NCI-H1417 treated with DMSO at 0.1 percent for 48 hours (cell line): ENCODE results near the gene TMEM244.
"Not testable (repeated sequence)": the region's sequence is repeated elsewhere in the genome, so short reads cannot be mapped to it uniquely, and the experiment has no call there.

Experiments
- DNase-seq: peaks from one replicate; lab custom pipeline; 2025; lab: John Stamatoyannopoulos, UW

The TMEM244 gene

DNA sequence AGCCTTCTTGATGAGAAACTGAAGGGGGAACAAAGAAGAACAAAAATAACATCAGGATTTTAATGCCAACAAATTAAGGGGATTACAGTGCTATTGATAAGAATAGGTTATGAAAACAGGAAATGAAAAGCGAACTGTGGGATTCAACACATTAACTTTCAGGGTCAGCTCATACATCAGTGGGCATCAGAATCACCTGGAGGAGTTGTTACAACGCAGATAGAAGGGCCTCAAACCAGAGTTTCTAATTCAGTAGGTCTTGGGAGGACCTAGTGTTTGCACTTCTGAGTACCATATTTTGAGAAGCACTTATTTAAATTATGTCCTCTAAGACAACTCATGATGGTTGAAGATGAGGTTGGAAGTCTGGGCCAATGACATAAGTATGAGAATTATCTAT lies 5.6 kb upstream of the TMEM244 start:
- no peak for DNase-seq

- no peak for DNase-seq
Observed at GRCh38 chr6:129866256-129866655, 5.1 kb upstream of the TMEM244 start.

GRCh38 chr6:129865013-129865412 lies 3.9 kb upstream of the TMEM244 start:
- DNase-seq, result no peak

DNA sequence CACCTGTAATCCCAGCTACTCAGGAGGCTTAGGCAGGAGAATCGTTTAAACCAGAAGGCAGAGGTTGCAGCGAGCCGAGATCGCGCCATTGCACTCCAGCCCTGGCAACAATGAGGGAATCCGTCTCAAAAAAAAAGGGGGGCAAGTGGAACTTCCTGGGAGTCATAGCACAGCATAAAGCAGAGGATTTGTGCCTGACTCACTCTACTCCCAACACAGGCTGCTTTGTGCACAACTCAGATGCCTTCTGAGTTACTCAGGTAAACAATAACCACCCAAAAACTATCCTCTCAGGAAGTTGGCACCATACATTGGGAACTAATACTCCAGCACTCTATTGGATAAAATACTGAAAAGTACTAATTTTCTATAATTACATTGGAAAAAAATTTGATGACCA lies 2.5 kb upstream of the TMEM244 start:
- no peak for DNase-seq

DNA sequence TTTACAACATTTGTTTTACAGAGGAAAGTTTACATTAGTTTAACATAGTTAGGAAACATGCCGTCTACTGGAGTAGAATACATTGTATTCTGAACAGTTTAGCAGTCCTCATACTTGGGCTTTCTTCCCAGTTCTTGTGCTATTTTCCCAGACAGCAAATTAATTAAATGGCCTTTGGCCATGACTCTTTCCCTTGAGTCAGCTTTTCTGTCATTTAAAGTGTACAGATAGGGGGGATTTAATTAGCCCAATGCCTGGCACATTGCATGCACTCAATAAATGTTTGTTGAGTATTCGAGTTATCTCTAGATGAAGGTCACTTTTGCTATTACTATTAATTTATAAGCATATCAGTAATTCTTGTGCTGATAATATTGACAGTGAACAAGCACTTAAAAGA lies 1.6 kb downstream of the TMEM244 start:
- no peak for DNase-seq

DNA sequence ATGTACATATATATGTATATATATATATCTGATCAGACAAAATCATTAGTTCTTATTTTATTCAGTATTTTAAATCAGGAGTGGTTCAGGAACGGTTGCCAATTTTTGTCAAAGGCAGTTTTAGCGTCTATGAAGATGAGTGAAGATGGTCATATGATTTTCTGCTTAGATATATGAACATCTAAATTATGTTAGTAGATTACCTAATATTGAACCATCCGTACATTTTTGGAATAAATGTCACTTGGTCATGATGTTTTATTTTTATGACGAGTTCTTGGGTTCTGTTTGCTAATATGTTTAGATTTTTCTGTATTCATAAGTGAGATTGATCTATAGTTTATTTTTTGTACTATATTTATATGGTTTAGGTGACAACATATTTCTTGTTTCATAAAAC lies 3.3 kb downstream of the TMEM244 start:
- no peak for DNase-seq

DNA sequence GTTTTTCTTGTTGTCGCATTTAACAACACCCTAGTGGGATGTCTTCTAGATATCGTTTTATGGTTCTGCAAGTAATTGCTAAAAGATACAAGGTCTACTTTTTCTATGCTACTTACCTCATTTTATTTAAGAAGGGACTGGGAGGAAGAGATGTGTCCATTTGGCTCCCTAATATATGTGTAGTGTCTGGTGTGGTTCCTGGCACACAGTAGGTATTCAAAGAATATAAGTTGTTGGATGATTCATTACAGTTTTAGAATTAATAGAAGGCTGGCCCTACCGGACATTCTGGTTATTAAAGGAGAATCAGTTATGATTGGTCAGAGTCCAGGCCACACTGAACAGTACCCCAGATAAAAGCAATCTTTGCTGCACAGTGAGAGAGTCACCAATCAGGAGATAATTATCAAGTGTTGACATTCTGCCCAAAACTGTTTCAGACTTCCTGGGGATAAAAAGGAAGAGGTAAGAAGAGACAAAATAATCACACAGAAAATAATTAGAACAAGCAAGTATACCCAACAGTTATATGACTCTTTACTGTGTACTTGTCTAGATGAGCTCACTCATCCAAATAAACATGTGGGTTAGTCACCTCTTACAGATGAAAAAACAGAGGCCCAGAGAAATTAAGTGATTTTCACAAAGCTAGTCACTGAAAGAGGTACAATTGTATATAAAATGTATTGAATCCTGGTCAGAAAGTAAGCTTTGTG lies 7.0 kb downstream of the TMEM244 start:
- DNase-seq, result no peak

GRCh38 chr6:129852257-129852858 lies 8.8 kb downstream of the TMEM244 start:
- DNase-seq, result no peak

- no peak for DNase-seq
Observed at GRCh38 chr6:129849456-129849855, 11.7 kb downstream of the TMEM244 start.

DNA sequence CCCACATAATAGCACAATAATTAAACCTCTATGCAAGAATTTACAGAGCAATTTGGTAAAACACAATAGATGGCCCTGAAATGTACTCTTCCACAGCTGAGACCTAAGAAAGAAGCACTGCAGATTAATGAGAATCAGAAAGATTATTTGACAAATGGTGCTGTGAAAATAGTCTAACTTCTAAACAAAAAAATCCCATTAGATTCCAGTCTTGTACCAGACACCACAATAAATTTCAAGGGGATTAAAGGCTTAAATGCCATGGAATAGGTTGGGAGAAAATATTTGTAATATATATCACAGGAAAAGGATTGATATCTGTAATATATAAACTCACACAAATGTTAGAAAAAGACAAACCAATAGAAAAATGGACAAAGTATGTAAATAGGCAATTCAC lies 14.4 kb downstream of the TMEM244 start:
- no peak for DNase-seq

DNA sequence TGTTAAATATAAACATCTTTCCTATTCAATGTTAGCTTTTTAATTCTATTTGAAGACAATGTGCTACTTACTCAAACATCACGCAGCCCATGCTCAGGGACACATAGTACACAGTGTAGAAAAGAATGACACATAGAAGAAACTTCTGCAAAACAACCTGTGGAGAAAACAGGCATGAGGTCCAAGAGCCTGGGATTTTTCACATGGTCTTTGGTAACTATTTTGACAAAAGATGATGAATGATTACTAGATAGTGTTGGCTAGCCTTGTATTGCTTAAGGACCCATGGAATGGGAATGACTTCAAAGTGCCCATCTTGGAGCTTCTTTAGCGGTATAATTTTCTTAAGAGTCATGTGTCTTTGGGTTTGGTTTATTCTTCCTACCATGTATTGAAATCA lies 15.4 kb downstream of the TMEM244 start:
- DNase-seq, result no peak

DNA sequence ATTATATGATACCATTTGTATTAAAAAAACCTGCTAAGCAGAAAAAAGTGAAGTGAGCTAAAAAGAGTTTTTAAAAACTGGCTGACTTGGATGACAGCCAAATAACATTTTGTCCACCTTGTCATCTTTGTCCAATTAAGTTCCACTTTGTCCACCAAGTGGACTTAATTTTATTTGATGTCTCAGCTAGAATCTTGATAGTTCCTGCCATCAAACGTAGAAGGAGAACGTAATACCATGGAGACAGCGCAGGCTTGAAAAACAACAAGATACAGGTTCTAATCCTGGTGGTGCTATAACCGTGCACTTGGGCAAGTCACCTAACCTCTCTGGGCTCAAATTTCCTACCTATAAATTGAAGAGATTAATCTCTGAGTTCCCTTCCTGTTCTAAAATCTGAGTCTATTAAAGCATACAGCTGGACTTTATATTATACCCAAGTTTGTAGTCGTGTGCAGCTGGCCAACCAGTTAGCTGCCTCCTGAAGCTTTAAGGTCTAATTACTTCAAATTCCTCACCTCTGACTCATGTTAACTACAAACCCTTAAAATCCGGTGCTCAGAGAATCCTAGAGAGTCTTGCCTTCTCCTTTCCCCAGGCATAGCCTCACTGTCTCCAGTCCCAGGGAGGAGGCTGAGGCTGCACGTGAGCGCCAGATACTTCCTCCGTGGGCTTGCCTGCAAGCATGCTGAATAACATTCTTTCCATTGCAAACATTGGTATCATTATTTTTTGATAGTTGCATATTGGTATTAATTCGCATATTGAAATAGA lies 16.8 kb downstream of the TMEM244 start:
- DNase-seq, result no peak

GRCh38 chr6:129843573-129843972 lies 17.5 kb downstream of the TMEM244 start:
- no peak for DNase-seq

DNA sequence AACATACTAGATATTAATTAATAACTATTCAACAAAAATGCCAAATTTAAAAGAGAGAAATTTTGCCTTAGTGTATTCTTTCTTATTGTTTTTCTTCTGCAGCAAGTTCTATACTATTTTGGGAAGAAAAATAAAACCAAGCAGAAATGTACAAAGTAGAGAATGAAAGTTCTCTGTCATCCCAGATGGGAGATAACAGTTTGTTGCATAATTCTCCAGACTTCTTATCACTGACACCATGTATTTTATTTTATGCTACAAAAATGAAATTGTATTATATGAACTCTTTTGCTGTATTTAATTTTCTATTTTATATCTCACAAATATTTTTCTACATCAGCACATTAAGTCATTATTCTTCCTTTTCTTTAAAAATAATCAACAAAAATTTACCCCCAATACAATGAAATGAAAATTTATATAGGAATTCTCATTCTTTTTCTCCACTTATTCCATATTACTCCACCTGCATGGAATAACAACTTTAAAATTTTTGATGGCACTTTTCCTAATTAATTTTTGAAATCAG lies 18.2 kb downstream of the TMEM244 start:
- no peak for DNase-seq

GRCh38 chr6:129842137-129842536 lies 19.0 kb downstream of the TMEM244 start:
- DNase-seq, result no peak

DNA sequence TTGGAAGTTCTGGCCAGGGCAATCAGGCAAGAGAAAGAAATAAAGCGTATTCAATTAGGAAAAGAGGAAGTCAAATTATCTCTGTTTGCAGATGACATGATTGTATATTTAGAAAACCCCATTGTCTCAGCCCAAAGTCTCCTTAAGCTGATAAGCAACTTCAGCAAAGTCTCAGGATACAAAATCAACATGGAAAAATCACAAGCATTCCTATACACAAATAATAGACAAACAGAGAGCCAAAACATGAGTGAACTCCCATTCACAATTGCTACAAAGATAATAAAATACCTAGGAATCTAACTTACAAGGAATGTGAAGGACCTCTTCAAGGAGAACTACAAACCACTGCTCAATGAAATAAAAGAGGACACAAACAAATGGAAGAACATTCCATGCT lies 21.6 kb downstream of the TMEM244 start:
- not testable (repeated sequence) for DNase-seq

DNA sequence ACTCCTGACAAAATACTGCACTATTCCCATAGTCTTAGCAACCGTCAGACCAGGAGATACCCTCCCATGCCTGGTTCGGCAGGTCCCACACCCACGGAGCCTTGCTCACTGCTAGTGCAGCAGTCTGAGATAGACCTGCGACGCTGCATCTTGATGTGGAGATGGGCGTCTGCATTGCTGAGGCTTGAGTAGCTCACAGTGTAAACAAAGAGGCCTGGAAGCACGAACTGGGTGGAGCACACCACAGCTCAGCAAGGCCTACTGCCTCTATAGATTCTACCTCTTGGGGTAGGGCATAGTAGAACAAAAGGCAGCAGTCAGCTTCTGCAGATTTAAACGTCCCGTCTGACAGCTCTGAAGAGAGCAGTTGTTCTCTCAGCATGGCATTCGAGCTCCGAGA lies 25.4 kb downstream of the TMEM244 start:
- DNase-seq, result no peak

DNA sequence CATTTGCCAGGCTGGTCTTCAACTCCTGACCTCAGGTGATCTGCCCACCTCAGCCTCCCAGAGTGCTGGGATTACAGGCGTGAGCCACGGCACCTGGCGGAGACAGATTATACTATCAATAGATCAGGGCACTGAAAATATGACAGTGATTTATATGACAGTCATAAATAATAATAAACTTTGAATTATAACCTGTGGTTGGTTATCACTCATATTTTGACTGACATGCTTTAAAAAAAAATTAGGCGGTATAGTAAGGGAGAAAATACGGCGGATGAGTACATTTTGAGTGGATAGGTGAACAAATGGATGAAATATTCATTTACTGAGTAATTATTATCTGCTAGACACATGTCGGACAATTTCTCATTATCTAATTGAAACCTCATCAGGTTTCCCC lies 28.8 kb downstream of the TMEM244 start:
- DNase-seq, result no peak

- DNase-seq, result no peak
Observed at GRCh38 chr6:129828229-129828628, 32.9 kb downstream of the TMEM244 start.

- DNase-seq, result no peak
Observed at GRCh38 chr6:129818251-129818650, 42.9 kb downstream of the TMEM244 start.

- no peak for DNase-seq
Observed at GRCh38 chr6:129817821-129818220, 43.3 kb downstream of the TMEM244 start.

DNA sequence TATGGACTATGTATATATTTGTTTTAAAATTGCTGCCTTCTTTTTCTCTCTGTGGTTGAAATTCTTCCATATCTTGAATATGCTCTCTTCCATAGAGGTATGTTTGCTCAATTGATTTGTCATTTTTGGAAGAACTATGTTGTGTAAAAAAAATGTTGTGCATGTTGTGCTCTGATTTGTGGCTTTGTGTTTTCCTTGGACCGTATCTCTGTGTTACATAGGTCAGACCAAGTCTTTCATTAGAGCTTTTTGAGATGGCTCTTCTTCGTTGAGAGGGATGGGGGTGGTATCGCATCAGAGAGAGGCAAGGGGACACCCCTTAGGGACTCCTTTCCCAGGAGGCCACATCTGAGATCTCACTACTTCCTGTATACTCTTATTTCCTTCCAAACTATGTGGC lies 43.8 kb downstream of the TMEM244 start:
- DNase-seq, result no peak

DNA sequence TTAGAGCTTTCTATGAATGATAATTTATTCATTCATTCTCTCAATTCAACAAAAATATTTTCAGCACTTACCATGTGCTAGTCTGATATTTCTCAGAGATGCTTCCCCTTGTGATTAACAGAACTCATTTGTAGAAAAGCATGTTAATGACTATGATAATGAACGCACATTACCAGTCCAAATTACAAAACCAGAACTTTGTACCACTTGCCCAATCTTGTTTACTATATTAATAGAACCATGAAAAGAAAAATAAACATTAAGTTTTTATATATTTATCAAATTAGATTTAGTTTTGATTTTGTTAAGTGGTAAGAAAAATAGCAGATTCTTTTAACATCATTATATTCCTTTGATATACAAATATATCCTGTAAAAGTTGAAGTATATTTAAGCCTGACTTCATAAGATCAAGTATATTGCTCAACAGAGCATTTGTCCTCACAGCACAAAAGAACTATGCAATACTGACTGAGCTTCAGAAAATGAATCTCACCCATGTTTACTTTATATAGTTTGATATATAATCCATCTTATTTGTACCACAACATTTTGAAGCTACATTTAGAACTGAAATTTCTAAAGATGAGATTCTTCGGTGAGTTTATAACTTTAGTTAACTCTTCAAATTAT lies 48.9 kb downstream of the TMEM244 start:
- no peak for DNase-seq
